Kidney (tissue), 14 donors: ENCODE results near the gene PLEKHO2. TPM values are rescaled to one million over a fixed set of nuclear protein-coding genes. Genes with fewer than 3 reads are reported as not detected.

Experiments
- DNase-seq, 5 donors: peaks; one replicate each; pipeline ENCODE4 v3.0.0-alpha.2; 2013 to 2020
- FAIRE-seq: peaks from 2 replicates; lab custom pipeline; 2012; peaks lifted over from hg19 to GRCh38; lab: Jason Lieb, UNC
- H3K27ac ChIP-seq, 2 donors: one replicate each; pipeline ENCODE4 v1.7.0; 2013; ENCODE audit warnings: low read depth in 2 of 2, low read length in 2 of 2, inconsistent platforms in 1 of 2
- H3K27me3 ChIP-seq: one replicate; pipeline ENCODE4 v1.7.1; 2013; ENCODE audit warnings: low read length, inconsistent platforms; ENCODE audit not compliant: control insufficient read depth, insufficient read depth
- H3K36me3 ChIP-seq, 3 donors: one replicate each; pipeline versions ENCODE4 v1.7.0 to v1.7.1; 2013; ENCODE audit warnings: low read length in 3 of 3, control low read depth in 1 of 3, inconsistent platforms in 1 of 3; ENCODE audit not compliant: insufficient read depth in 3 of 3, control insufficient read depth in 2 of 3
- H3K4me1 ChIP-seq, 3 donors: one replicate each; pipeline versions ENCODE4 v1.7.0 to v1.7.1; 2013; ENCODE audit warnings: low read length in 3 of 3, inconsistent platforms in 1 of 3, low read depth in 1 of 3; ENCODE audit not compliant: control insufficient read depth in 2 of 3, insufficient read depth in 2 of 3
- H3K4me3 ChIP-seq, 3 donors: one replicate each; pipeline versions ENCODE4 v1.7.0 to v1.8.1; 2013; ENCODE audit warnings: low read length in 3 of 3, control low read depth in 1 of 3, inconsistent platforms in 1 of 3
- H3K9ac ChIP-seq, 3 donors: one replicate each; pipeline versions ENCODE4 v1.7.0 to v1.7.1; 2013; ENCODE audit warnings: low read length in 3 of 3, control low read depth in 1 of 3, inconsistent platforms in 1 of 3
- H3K9me3 ChIP-seq, 3 donors: one replicate each; pipeline versions ENCODE4 v1.7.0 to v1.7.1; 2013; ENCODE audit warnings: low read length in 3 of 3, control low read depth in 1 of 3, inconsistent platforms in 1 of 3; ENCODE audit not compliant: control insufficient read depth in 2 of 3, insufficient read depth in 1 of 3
- CTCF ChIP-seq: IDR thresholded peaks from 3 replicates; pipeline ENCODE4 v1.5.1; 2012; ENCODE audit warnings: mild to moderate bottlenecking, moderate library complexity, borderline replicate concordance; ENCODE audit not compliant: insufficient read depth; ENCODE audit errors: extremely low read depth
- intact Hi-C: fragments of 100-400 bp; cut with DNase I; formaldehyde crosslinking; loops from one replicate; pipeline ENCODE4 v1.11.1; 2022
- polyA plus RNA-seq: library from polyadenylated mRNA; stranded (reverse); fragments of 350-450 nt; fragmentation: Illumina TruSeq; extraction: RNeasy Lipid Tissue Mini Kit (QIAGEN cat#74804); gene quantifications from one replicate; pipeline ENCODE4 v1.2.3, GENCODE V29; 2014; ENCODE audit warnings: low read depth, low replicate concordance; ENCODE audit not compliant: insufficient read depth
- total RNA-seq: library from RNA; stranded (reverse); fragmentation: NEBNext Ultra II Directional; extraction: Animal tissue kit (Norgen Biotek cat#: 25700); gene quantifications from one replicate; pipeline ENCODE4 v1.2.1, GENCODE V29; 2021
- donor health status: control.
- donor health status: control.
- donor health status: control.
- donor health status: control.
- donor health status: control.
- donor health status: DM: yes; HTN: yes; CAD: no.
- donor health status: Normal renal cell carcinoma (clear cell type).

PLEKHO2 gene
- total and polyA plus RNA-seq, 2 donors from 2014 or later, result 12.0 to 48.6 TPM

DNA sequence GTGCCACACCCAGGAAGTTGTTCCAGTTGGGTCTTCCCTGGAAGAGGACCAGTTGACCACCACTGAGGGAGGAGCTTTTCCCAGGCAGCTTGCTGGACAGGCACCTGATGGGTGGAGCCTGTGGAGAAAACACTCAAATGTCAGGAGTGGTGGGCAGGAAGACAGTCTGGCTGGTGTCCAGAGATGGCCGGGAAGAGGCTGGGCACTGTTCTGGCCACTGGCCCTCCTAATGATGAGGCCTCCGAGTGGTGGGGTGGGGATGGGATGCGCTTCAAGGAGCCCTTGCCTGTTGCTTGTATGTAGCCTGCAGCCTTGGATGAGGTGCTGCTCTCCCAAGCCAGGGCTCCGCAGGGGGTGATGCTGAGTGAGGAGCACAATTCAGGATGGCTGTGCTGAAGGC is 12.3 kb downstream of the PLEKHO2 start:
- no peaks in the 10 kb centered on the region for H3K9me3 ChIP-seq
- intact Hi-C loops, result no loop called here
- no peak overlapping the region for H3K4me3 ChIP-seq
- peak overlapping the region in 1 of 3 donors; percentile 19 for H3K9ac ChIP-seq
- no peak for TF ChIP-seq CTCF
- FAIRE-seq, result no peak
- DNase-seq, result peak in 2 of 5 donors; percentile 35 to 65
- H3K4me1 ChIP-seq, result peaks cover 0 to 33% (median 23%) of the 10 kb centered on the region in 3 donors
- no peaks in the 10 kb centered on the region for H3K27me3 ChIP-seq
- peaks cover 0 to 18% (median 8%) of the 10 kb centered on the region in 3 donors for H3K36me3 ChIP-seq
- peak overlapping the region in 1 of 2 donors; percentile 32 for H3K27ac ChIP-seq

- intact Hi-C loops, result no loop called here
Observed at GRCh38 chr15:64854526-64854925, 12.8 kb downstream of the PLEKHO2 start.

GRCh38 chr15:64855205-64855975 is 13.7 kb downstream of the PLEKHO2 start:
- Histone ChIP-seq H3K9ac (no peak overlapping the region), H3K9me3 (no peaks in the 10 kb centered on the region), H3K27ac (no peak overlapping the region), H3K4me1 (peaks cover 0 to 33% (median 23%) of the 10 kb centered on the region in 3 donors), H3K27me3 (no peaks in the 10 kb centered on the region), H3K36me3 (peaks cover 0 to 24% (median 13%) of the 10 kb centered on the region in 3 donors), H3K4me3 (no peak overlapping the region)
- DNase-seq (peak in 2 of 5 donors; percentile 27), FAIRE-seq (no peak)
- intact Hi-C loops, result no loop called here
- TF ChIP-seq CTCF, result no peak

More at GRCh38 chr15:64854526-64854925, 12.8 kb downstream of the PLEKHO2 start:
- Histone ChIP-seq H3K36me3 (peaks cover 0 to 18% (median 8%) of the 10 kb centered on the region in 3 donors), H3K27ac (no peak overlapping the region), H3K4me1 (peaks cover 0 to 33% (median 23%) of the 10 kb centered on the region in 3 donors), H3K9me3 (no peaks in the 10 kb centered on the region), H3K9ac (no peak overlapping the region), H3K27me3 (no peaks in the 10 kb centered on the region), H3K4me3 (no peak overlapping the region)
- TF ChIP-seq CTCF, result no peak
- no peak for FAIRE-seq
- peak in 2 of 5 donors; percentile 29 to 62 for DNase-seq
